GM12891 (cell line): ENCODE measurements around the gene SETD7.

Experiments used
- PAX5 ChIP-seq: IDR thresholded peaks from 2 replicates; pipeline ENCODE4 v1.6.1; 2011; ENCODE audit warnings: low read length, moderate library complexity, mild to moderate bottlenecking; ENCODE audit not compliant: insufficient read depth, severe bottlenecking
- POLR2A ChIP-seq: IDR thresholded peaks from 2 replicates; pipeline ENCODE4 v1.6.1; 2011; ENCODE audit warnings: low read depth, low read length, control low read depth
- POLR2AphosphoS5 ChIP-seq: IDR thresholded peaks from 2 replicates; pipeline ENCODE4 v1.6.1; 2011; ENCODE audit warnings: low read depth, low read length, control low read depth
- POU2F2 ChIP-seq: IDR thresholded peaks from 2 replicates; pipeline ENCODE4 v1.6.1; 2011; ENCODE audit warnings: low read depth, mild to moderate bottlenecking, control low read depth, low read length, moderate library complexity
- SPI1 ChIP-seq: IDR thresholded peaks from 2 replicates; pipeline ENCODE4 v1.6.1; 2011; ENCODE audit warnings: low read depth, low read length, control low read depth
- TAF1 ChIP-seq: IDR thresholded peaks from 2 replicates; pipeline ENCODE4 v1.6.1; 2011; ENCODE audit warnings: low read depth, low read length, control low read depth

DNA sequence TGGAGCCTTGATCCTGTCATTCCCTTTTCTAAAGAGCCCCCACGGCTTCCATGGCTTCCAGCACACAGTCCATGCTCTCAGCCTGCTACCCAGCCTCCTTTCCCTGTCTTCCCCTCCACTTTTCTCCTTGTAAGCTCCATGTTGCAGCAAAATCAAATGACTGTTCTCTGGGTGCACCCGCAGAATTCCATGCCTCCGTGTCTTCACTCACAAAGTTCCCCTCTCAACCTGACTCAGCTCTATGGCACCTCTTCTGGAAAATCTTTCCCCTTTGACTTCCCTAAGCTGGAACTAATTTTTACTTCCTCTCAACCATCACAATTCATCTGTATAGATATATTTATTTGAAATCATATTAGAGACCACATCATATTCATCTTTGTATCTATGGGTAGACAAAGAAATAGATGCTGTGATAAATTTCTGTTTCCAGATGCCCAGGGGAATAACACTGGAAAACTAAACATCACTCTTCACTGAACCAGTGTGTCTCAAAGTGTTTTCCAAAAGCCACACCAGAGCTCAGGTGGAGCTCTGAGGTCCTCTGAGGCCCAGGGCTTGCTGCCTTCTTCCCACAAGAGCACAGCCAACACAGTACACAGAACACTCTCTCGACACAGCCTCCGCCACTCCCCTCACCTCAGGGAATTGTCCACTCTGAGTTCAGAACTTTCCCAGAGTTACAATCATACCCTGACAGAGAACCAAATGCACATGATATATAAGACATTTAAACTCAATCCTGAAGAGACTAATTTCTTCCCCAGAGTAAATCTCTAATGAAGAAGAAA lies 3.3 kb downstream of the SETD7 start:
- TF ChIP-seq TAF1, result no peak
- TF ChIP-seq POLR2A, result no peak
- no peak for TF ChIP-seq POLR2AphosphoS5
- TF ChIP-seq SPI1, result no peak
- no peak for TF ChIP-seq POU2F2
- TF ChIP-seq PAX5, result no peak
